Suprapubic skin (tissue), 4 donors: Measurements from ENCODE around the gene ATP6V0B. TPM values are rescaled to one million over a fixed set of nuclear protein-coding genes. Genes with fewer than 3 reads are reported as not detected.

Experiments used
- DNase-seq, 2 donors: peaks; one replicate each; pipeline ENCODE4 v3.0.0-alpha.2; 2019; ENCODE audit warnings: low spot score in 2 of 2
- H3K27ac ChIP-seq: fragments of 200-600 bp; sonication (generic); one replicate; pipeline ENCODE4 v1.5.1; 2019
- H3K27me3 ChIP-seq: fragments of 200-600 bp; sonication (generic); one replicate; pipeline ENCODE4 v1.5.1; 2019
- H3K36me3 ChIP-seq: fragments of 200-600 bp; sonication (generic); one replicate; pipeline ENCODE4 v1.5.1; 2019
- H3K4me1 ChIP-seq: fragments of 200-600 bp; sonication (generic); one replicate; pipeline ENCODE4 v1.5.1; 2019
- H3K4me3 ChIP-seq: fragments of 200-600 bp; sonication (generic); one replicate; pipeline ENCODE4 v1.5.1; 2019; ENCODE audit warnings: mild to moderate bottlenecking
- H3K9me3 ChIP-seq: fragments of 200-600 bp; sonication (generic); one replicate; pipeline ENCODE4 v1.5.1; 2019
- EP300 ChIP-seq: sonication (generic); formaldehyde crosslinking; IDR thresholded peaks from one replicate; pipeline ENCODE4 v1.6.1; 2017; ENCODE audit warnings: antibody characterized with exemption
- POLR2A ChIP-seq, 2 donors: fragments of 450-650 bp; IDR thresholded peaks; one replicate each; pipeline ENCODE4 v1.6.1; 2017; ENCODE audit warnings: antibody characterized with exemption in 2 of 2, mild to moderate bottlenecking in 2 of 2, moderate library complexity in 2 of 2
- POLR2AphosphoS5 ChIP-seq, 3 donors: sonication (generic); formaldehyde crosslinking; IDR thresholded peaks; one replicate each; pipeline ENCODE4 v1.6.1; 2017; ENCODE audit warnings: antibody characterized with exemption in 3 of 3
- WGBS: methylation state at CpG from one replicate; pipeline ENCODE4 v1.1.5; 2018; 5-methylcytosine and 5-hydroxymethylcytosine counted together
- total RNA-seq, 4 donors: library from RNA; depleted of rRNA; stranded (reverse); fragments of >200 nt; gene quantifications; one replicate each; pipeline ENCODE4 v1.1.0, GENCODE V29; 2016
- TF ChIP-seq, protein P1 (sequence below), 2 donors: fragments of 200-600 bp in 1 of 2; fragments of 450-650 bp in 1 of 2; sonication (generic) in 1 of 2; IDR thresholded peaks; one replicate each; pipeline ENCODE4 v1.5.1; 2016 to 2019; ENCODE audit warnings: antibody characterized with exemption in 2 of 2, mild to moderate bottlenecking in 1 of 2, moderate library complexity in 1 of 2

ATP6V0B gene
- total RNA-seq, 4 donors from 2014 or later = 95.2 to 193 (median 150) TPM

DNA sequence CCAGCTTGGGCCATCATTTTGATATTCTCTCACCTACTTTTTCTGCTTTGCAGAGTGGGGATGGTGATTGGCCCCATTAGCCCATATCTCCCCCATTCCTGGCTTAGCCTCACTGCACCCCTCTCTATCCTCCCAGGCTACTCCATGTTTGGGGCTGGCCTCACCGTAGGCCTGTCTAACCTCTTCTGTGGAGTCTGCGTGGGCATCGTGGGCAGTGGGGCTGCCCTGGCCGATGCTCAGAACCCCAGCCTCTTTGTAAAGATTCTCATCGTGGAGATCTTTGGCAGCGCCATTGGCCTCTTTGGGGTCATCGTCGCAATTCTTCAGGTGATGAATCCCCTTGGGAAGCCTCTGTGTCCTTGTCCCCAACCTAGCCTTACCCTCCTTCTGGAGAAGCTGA, 2.1 kb downstream of the ATP6V0B start:
- TF ChIP-seq POLR2A (IDR thresholded peaks at IDR 0.05) = no peak
- TF ChIP-seq, protein P1, sequence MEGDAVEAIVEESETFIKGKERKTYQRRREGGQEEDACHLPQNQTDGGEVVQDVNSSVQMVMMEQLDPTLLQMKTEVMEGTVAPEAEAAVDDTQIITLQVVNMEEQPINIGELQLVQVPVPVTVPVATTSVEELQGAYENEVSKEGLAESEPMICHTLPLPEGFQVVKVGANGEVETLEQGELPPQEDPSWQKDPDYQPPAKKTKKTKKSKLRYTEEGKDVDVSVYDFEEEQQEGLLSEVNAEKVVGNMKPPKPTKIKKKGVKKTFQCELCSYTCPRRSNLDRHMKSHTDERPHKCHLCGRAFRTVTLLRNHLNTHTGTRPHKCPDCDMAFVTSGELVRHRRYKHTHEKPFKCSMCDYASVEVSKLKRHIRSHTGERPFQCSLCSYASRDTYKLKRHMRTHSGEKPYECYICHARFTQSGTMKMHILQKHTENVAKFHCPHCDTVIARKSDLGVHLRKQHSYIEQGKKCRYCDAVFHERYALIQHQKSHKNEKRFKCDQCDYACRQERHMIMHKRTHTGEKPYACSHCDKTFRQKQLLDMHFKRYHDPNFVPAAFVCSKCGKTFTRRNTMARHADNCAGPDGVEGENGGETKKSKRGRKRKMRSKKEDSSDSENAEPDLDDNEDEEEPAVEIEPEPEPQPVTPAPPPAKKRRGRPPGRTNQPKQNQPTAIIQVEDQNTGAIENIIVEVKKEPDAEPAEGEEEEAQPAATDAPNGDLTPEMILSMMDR (IDR thresholded peaks at IDR 0.05) = no peak
- no peak for TF ChIP-seq POLR2AphosphoS5 (IDR thresholded peaks at IDR 0.05)
- TF ChIP-seq EP300 = no peak
- H3K9me3 ChIP-seq = no peaks in the 10 kb centered on the region
- no peak for DNase-seq
- peaks cover 62% of the 10 kb centered on the region for H3K4me1 ChIP-seq
- WGBS = 91% methylated on average over 8 of the region's 8 CpGs
- H3K27me3 ChIP-seq = no peaks in the 10 kb centered on the region
- peaks cover 22% of the 10 kb centered on the region for H3K36me3 ChIP-seq
- no peak overlapping the region for H3K4me3 ChIP-seq
- H3K27ac ChIP-seq = no peak overlapping the region

- H3K9me3 ChIP-seq = no peaks in the 10 kb centered on the region
- no peak overlapping the region for H3K4me3 ChIP-seq
- peaks cover 15% of the 10 kb centered on the region for H3K36me3 ChIP-seq
- TF ChIP-seq POLR2AphosphoS5 (IDR thresholded peaks at IDR 0.05) = no peak
- TF ChIP-seq, protein P1 (IDR thresholded peaks at IDR 0.05) = no peak
- WGBS = 83% methylated on average over 8 of the region's 9 CpGs
- DNase-seq = no peak
- H3K27ac ChIP-seq = no peak overlapping the region
- H3K4me1 ChIP-seq = peaks cover 62% of the 10 kb centered on the region
- no peaks in the 10 kb centered on the region for H3K27me3 ChIP-seq
Observed at GRCh38 chr1:43977376-43978263, 2.9 kb downstream of the ATP6V0B start.

DNA sequence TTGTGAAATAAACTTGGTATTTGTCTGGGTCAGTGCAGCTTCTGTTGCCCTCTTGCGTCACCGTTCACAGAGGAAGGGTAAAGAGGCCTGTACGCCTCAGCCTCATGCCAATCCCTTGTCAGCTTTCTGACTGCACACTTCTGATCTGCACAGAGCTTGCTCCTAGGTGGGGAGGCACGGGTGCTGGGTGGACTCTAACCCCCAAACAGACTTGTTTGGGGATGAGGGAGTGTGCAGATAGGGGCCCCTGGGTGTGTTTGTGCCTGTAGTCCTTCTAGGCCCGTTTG, 3.4 kb downstream of the ATP6V0B start:
- TF ChIP-seq EP300 (no peak), POLR2A (IDR thresholded peaks at IDR 0.05) (no peak), POLR2AphosphoS5 (IDR thresholded peaks at IDR 0.05) (no peak)
- DNase-seq = no peak
- Histone ChIP-seq H3K27ac (no peak overlapping the region), H3K36me3 (peaks cover 13% of the 10 kb centered on the region), H3K9me3 (no peaks in the 10 kb centered on the region), H3K27me3 (no peaks in the 10 kb centered on the region), H3K4me3 (no peak overlapping the region), H3K4me1 (peaks cover 62% of the 10 kb centered on the region)
- WGBS = 63% methylated on average over 4 of the region's 5 CpGs

DNA sequence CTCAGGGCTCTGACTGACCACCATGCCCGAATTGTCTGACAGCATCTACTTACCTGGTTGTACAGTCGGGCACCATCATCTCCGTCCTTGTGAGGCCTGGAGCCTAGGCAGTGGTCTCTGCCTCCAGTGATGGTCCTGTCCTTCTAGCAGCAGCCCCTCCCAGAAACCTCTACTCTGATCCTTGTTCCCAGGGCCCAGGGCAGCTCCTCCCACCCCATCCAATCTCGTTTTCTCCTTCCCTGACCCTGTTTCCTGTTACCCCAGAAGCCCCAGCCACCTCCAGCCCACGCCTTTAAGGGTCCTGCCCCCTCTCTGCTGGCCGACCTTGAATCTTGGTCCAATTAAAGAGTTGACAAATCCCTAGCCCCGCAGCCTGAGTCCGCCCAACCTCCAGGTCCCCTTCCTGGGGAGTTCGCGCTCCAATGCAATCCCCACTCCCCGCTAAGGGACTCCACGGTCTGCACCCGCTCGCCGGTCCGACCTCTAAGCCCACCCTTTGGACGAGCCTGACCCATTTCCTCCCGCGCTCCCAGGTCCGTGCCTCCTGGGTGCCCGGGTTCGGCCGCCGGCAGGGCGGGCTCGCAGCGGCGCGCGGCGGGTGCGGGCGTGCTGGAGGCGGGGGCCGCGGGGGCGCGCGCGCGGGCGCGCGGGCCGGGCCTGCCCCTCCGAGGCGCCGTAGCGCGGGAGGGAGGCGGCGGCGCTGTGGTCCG, 3.9 kb downstream of the ATP6V0B start, which contains the start of gene B4GALT2:
Gene B4GALT2, plus strand, starts transcription at position 660 of the 710 bp plus-strand sequence. CDS start 1,951 bp downstream, outside the sequence.
- H3K27ac ChIP-seq = peak within 1 kb of the TSS; percentile 65
- peak within 1 kb of the TSS; percentile 85 for H3K4me3 ChIP-seq
- peak in 1 of 2 donors; percentile 78 for DNase-seq
- 15% methylated on average over 17 of the region's 54 CpGs for WGBS
- TF ChIP-seq, protein P1 (IDR thresholded peaks at IDR 0.05) = no peak
- TF ChIP-seq POLR2AphosphoS5 (IDR thresholded peaks at IDR 0.05) (no peak), POLR2A (IDR thresholded peaks at IDR 0.05) (no peak), EP300 (no peak)
- peaks cover 13% of the 10 kb centered on the region for H3K36me3 ChIP-seq
- H3K27me3 ChIP-seq = no peaks in the 10 kb centered on the region
- peaks cover 62% of the 10 kb centered on the region for H3K4me1 ChIP-seq
- no peaks in the 10 kb centered on the region for H3K9me3 ChIP-seq

GRCh38 chr1:43979261-43979527, 4.4 kb downstream of the ATP6V0B start:
- Histone ChIP-seq H3K4me1 (peaks cover 58% of the 10 kb centered on the region), H3K9me3 (no peaks in the 10 kb centered on the region), H3K27ac (peak overlapping the region; percentile 65), H3K27me3 (no peaks in the 10 kb centered on the region), H3K36me3 (peaks cover 13% of the 10 kb centered on the region), H3K4me3 (peak overlapping the region; percentile 85)
- DNase-seq = no peak
- WGBS = no CpG with 5 or more reads among the region's 45 CpGs
- TF ChIP-seq POLR2AphosphoS5 (IDR thresholded peaks at IDR 0.05) = no peak
- no peak for TF ChIP-seq POLR2A (IDR thresholded peaks at IDR 0.05)
- TF ChIP-seq, protein P1 (IDR thresholded peaks at IDR 0.05) = no peak
- no peak for TF ChIP-seq EP300
